ENCODE measurements around the gene GRK1. TPM values are rescaled to one million over a fixed set of nuclear protein-coding genes. Genes with fewer than 3 reads are reported as not detected.
A peak's percentile ranks its signal among the peaks of the same experiment; 100 is the strongest.

GRK1 gene
- total and polyA plus RNA-seq, 2 of the 8 experiments (the other 6 are each of a cell fraction or from before 2014, with no cell fraction given): 0.12 TPM; not detected in 1

GRCh38 chr13:113731192-113732175 is 64.5 kb downstream of the GRK1 start:
- Histone ChIP-seq H3K79me1 (ENCODE audit: low read depth, low read length) (no peaks in the 10 kb centered on the region), H3K23ac (ENCODE audit: insufficient read length) (no peak overlapping the region), H3K23me2 (ENCODE audit: low read depth, low read length) (no peaks in the 10 kb centered on the region; the same call in 1 of the 2 replicates), H4K91ac (replicated peaks; ENCODE audit: insufficient read length, low read length) (peak overlapping the region; percentile 40), H4K8ac (ENCODE audit: extremely low read depth, insufficient read depth, low read length) (peak overlapping the region; percentile 57; the same call in 1 of the 2 replicates), H2BK120ac (replicated peaks; ENCODE audit: low read depth, low read length) (no peak overlapping the region), H4K20me1 (replicated peaks in 1 of 2; ENCODE audit: control insufficient read depth in 1 of 2, insufficient read depth in 2 of 2, low read length in 2 of 2) (peaks cover 0 to 5% of the 10 kb centered on the region in 2 experiments), H3K27me3 (replicated peaks in 1 of 4; ENCODE audit: control insufficient read depth in 3 of 4, extremely low read depth in 1 of 4, insufficient read depth in 3 of 4, low read length in 3 of 4) (peaks cover 0 to 5% (median under 1%) of the 10 kb centered on the region in 4 experiments; a peak in 3 of 7 replicates), H3K4me1 (replicated peaks in 1 of 4; ENCODE audit: control insufficient read depth in 3 of 4, insufficient read depth in 4 of 4, low read length in 3 of 4) (peaks cover 0 to 2% (median 0%) of the 10 kb centered on the region in 4 experiments; a peak in 1 of 7 replicates), H2BK5ac (ENCODE audit: low read depth, low read length) (no peak overlapping the region), H3K56ac (replicated peaks; ENCODE audit: insufficient read length, low read depth, low read length) (no peak overlapping the region), H3K4me3 (ENCODE audit: extremely low read depth in 1 of 4, insufficient read depth in 2 of 4, low read depth in 3 of 4, low read length in 4 of 4) (no peak overlapping the region), H2BK12ac (ENCODE audit: low read depth, low read length) (no peak overlapping the region), H2AFZ (ENCODE audit: low read length) (no peak overlapping the region), H4K5ac (ENCODE audit: insufficient read length, low read depth, low read length) (no peak overlapping the region), H2BK15ac (ENCODE audit: low read length) (no peak overlapping the region), H2BK20ac (ENCODE audit: low read length) (no peak overlapping the region), H3K9ac (replicated peaks in 1 of 4; ENCODE audit: extremely low read depth in 1 of 4, low read depth in 3 of 4, low read length in 3 of 4) (no peak overlapping the region), H3K18ac (ENCODE audit: extremely low read depth, low read length) (no peak overlapping the region), H3K4ac (replicated peaks; ENCODE audit: insufficient read length, low read depth, low read length) (no peak overlapping the region), H3K27ac (ENCODE audit: low read depth, low read length) (no peak overlapping the region), H3K14ac (ENCODE audit: insufficient read length) (no peak overlapping the region), H2AK5ac (ENCODE audit: low read depth, low read length) (no peak overlapping the region), H3K9me3 (ENCODE audit: insufficient read depth in 2 of 2, low read depth in 1 of 2, low read length in 1 of 2) (peaks cover 12 to 35% of the 10 kb centered on the region in 2 experiments; a peak in 3 of 4 replicates), H3K79me2 (ENCODE audit: control insufficient read depth in 1 of 2, insufficient read depth in 2 of 2, low read length in 2 of 2) (no peaks in the 10 kb centered on the region), H3K4me2 (ENCODE audit: insufficient read depth in 1 of 2, low read depth in 2 of 2, low read length in 2 of 2) (no peak overlapping the region), H3K36me3 (ENCODE audit: control insufficient read depth in 2 of 4, insufficient read depth in 4 of 4, low read length in 3 of 4) (no peaks in the 10 kb centered on the region)
- WGBS, 2 experiments (ENCODE audit: extremely low coverage in 1 of 2, insufficient coverage in 1 of 2, insufficient read length in 1 of 2, insufficient replicate concordance in 2 of 2, low coverage in 1 of 2, low lambda C conversion rate in 2 of 2, missing lambda C conversion rate in 1 of 2): 88% methylated on average over 31 of the region's 32 CpGs; no CpG with 5 or more reads in 1 of the 2 experiments
- DNase-seq (ENCODE audit: low read depth in 1 of 2, low spot score in 2 of 2) (no peak), FAIRE-seq (no peak)
- POLR2A ChIA-PET (ENCODE audit: partially characterized antibody): no interaction called here
- CTCF ChIA-PET (ENCODE audit: partially characterized antibody): interaction anchor here (0.8 to 2.2 kb wide), 8 partner anchors 10 to 222 kb away, joined by 3 to 13 read pairs (median 4); no protein-coding TSS in a partner anchor
- no peak for TF ChIP-seq TAF1 (IDR thresholded peaks at IDR 0.05; ENCODE audit: low read depth, low read length)
- TF ChIP-seq POLR2AphosphoS5 (IDR thresholded peaks at IDR 0.05; ENCODE audit: low read depth, low read length): no peak
- TF ChIP-seq SP2 (IDR thresholded peaks at IDR 0.05; ENCODE audit: low read length): no peak
- TF ChIP-seq KDM4A (IDR thresholded peaks at IDR 0.05; ENCODE audit: low read depth, low read length, severe bottlenecking): no peak
- no peak for TF ChIP-seq CTCF (IDR thresholded peaks at IDR 0.05; ENCODE audit: control extremely low read depth in 1 of 3, insufficient read depth in 1 of 3, low read depth in 1 of 3, low read length in 3 of 3)
- TF ChIP-seq YY1 (IDR thresholded peaks at IDR 0.05; ENCODE audit: low read depth, low read length): no peak
- no peak for TF ChIP-seq FOSL1 (IDR thresholded peaks at IDR 0.05; ENCODE audit: insufficient read depth, low read depth, low read length)
- TF ChIP-seq CHD2 (IDR thresholded peaks at IDR 0.05; ENCODE audit: low read length): no peak
- TF ChIP-seq NRF1 (IDR thresholded peaks at IDR 0.05; ENCODE audit: low read depth, low read length): no peak
